ENCODE results near the gene LTF. TPM values are rescaled to one million over a fixed set of nuclear protein-coding genes. Genes with fewer than 3 reads are reported as not detected.

LTF gene
- total RNA-seq, 1 donor from 2014 or later = not detected

GRCh38 chr3:46400846-46401245 is 63.9 kb downstream of the LTF start:
- DNase-seq (ENCODE audit: low spot score) = no peak
- TF ChIP-seq CTCF (IDR thresholded peaks at IDR 0.05) = no peak
- peaks cover 2% of the 10 kb centered on the region for H3K27me3 Mint-ChIP-seq (ENCODE audit: low read depth)

GRCh38 chr3:46400000-46400734 is 64.5 kb downstream of the LTF start:
- H3K9me3 Mint-ChIP-seq (ENCODE audit: low read depth) = no peaks in the 10 kb centered on the region
- no peaks in the 10 kb centered on the region for H3K36me3 Mint-ChIP-seq (ENCODE audit: low read depth)
- DNase-seq (ENCODE audit: low spot score) = no peak
- H3K4me1 Mint-ChIP-seq (ENCODE audit: low read depth) = peaks cover 3% of the 10 kb centered on the region
- H3K27ac Mint-ChIP-seq (ENCODE audit: unreplicated experiment) = no peak overlapping the region
- H3K4me3 Mint-ChIP-seq (ENCODE audit: unreplicated experiment) = no peak overlapping the region
- no peak for TF ChIP-seq CTCF (IDR thresholded peaks at IDR 0.05)
- peaks cover 4% of the 10 kb centered on the region for H3K27me3 Mint-ChIP-seq (ENCODE audit: low read depth)

More at GRCh38 chr3:46400846-46401245, 63.9 kb downstream of the LTF start:
- Mint-ChIP-seq H3K9me3 (ENCODE audit: low read depth) (no peaks in the 10 kb centered on the region), H3K4me1 (ENCODE audit: low read depth) (peaks cover 10% of the 10 kb centered on the region), H3K36me3 (ENCODE audit: low read depth) (no peaks in the 10 kb centered on the region), H3K4me3 (ENCODE audit: unreplicated experiment) (no peak overlapping the region), H3K27ac (ENCODE audit: unreplicated experiment) (no peak overlapping the region)

GRCh38 chr3:46399557-46399956 is 65.1 kb downstream of the LTF start:
- Mint-ChIP-seq H3K4me1 (ENCODE audit: low read depth) (no peaks in the 10 kb centered on the region), H3K27ac (ENCODE audit: unreplicated experiment) (no peak overlapping the region), H3K27me3 (ENCODE audit: low read depth) (peaks cover 8% of the 10 kb centered on the region), H3K4me3 (ENCODE audit: unreplicated experiment) (no peak overlapping the region), H3K9me3 (ENCODE audit: low read depth) (no peaks in the 10 kb centered on the region), H3K36me3 (ENCODE audit: low read depth) (no peaks in the 10 kb centered on the region)
- TF ChIP-seq CTCF (IDR thresholded peaks at IDR 0.05) = no peak
- DNase-seq (ENCODE audit: low spot score) = no peak

- Mint-ChIP-seq H3K27me3 (ENCODE audit: low read depth) (peaks cover 12% of the 10 kb centered on the region), H3K4me3 (ENCODE audit: unreplicated experiment) (no peak overlapping the region), H3K27ac (ENCODE audit: unreplicated experiment) (no peak overlapping the region), H3K9me3 (ENCODE audit: low read depth) (no peaks in the 10 kb centered on the region), H3K36me3 (ENCODE audit: low read depth) (no peaks in the 10 kb centered on the region), H3K4me1 (ENCODE audit: low read depth) (no peaks in the 10 kb centered on the region)
- DNase-seq (ENCODE audit: low spot score) = no peak
- TF ChIP-seq CTCF (IDR thresholded peaks at IDR 0.05) = no peak
Measured at GRCh38 chr3:46399098-46399497, 65.6 kb downstream of the LTF start.

- Mint-ChIP-seq H3K27me3 (ENCODE audit: low read depth) (peaks cover 10% of the 10 kb centered on the region), H3K9me3 (ENCODE audit: low read depth) (no peaks in the 10 kb centered on the region), H3K27ac (ENCODE audit: unreplicated experiment) (no peak overlapping the region), H3K4me1 (ENCODE audit: low read depth) (no peaks in the 10 kb centered on the region), H3K4me3 (ENCODE audit: unreplicated experiment) (no peak overlapping the region), H3K36me3 (ENCODE audit: low read depth) (no peaks in the 10 kb centered on the region)
- no peak for DNase-seq (ENCODE audit: low spot score)
- no peak for TF ChIP-seq CTCF (IDR thresholded peaks at IDR 0.05)
Measured at GRCh38 chr3:46398186-46398955, 66.3 kb downstream of the LTF start.
